Lung microvascular endothelial cell (primary cell): ENCODE results near the gene TRPC1. TPM values are rescaled to one million over a fixed set of nuclear protein-coding genes. Genes with fewer than 3 reads are reported as not detected.

Source experiments
- DNase-seq, 2 donors: peaks; one replicate each; pipeline versions ENCODE4 v3.0.0 to v3.0.0-alpha.2; 2010; ENCODE audit warnings: low read depth in 2 of 2
- total RNA-seq: library from RNA; depleted of rRNA; stranded (reverse); fragments of >200 nt; gene quantifications from 2 replicates; pipeline ENCODE4 v1.2.1, GENCODE V29; 2014

The TRPC1 gene
- total RNA-seq, 1 donor from 2014 or later: 3.8 TPM

DNA sequence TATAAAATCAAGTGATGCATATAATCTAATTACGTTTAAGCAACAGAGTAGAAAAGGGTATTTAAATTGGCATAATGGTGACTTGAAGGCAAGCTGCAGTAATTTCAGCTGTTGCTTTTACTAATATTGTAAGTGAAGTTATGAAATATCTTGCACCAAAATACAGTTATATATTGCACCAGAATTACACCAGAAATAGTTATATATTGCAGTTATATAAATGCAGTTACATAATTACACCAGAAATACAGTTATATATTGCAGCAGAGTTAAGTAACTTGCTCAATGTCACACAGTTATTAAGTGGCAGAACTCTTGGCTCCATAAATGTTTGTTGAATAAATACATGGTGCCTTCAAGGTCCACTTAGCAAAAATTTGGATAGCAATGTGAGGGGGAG lies 113.7 kb downstream of the TRPC1 start:
- no peak for DNase-seq

DNA sequence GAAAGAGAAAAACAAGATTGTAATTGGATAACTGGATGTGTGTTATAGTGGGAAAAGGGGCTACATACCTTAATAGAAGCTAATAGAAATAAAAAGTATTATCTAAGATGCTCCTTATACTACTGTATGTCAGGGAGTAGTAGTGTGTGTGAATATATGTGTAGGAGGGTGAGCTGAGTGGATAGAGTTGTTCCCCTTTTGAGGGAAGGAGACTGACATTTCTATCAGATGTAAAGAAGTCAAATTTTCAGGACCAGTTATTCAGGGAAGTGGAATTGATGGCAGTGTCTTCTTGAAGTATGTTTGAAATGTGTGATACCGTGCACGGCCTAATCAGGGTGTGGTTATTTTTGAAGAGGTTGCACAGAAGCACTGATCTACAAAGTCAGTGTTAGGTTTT lies 116.0 kb downstream of the TRPC1 start:
- no peak for DNase-seq

DNA sequence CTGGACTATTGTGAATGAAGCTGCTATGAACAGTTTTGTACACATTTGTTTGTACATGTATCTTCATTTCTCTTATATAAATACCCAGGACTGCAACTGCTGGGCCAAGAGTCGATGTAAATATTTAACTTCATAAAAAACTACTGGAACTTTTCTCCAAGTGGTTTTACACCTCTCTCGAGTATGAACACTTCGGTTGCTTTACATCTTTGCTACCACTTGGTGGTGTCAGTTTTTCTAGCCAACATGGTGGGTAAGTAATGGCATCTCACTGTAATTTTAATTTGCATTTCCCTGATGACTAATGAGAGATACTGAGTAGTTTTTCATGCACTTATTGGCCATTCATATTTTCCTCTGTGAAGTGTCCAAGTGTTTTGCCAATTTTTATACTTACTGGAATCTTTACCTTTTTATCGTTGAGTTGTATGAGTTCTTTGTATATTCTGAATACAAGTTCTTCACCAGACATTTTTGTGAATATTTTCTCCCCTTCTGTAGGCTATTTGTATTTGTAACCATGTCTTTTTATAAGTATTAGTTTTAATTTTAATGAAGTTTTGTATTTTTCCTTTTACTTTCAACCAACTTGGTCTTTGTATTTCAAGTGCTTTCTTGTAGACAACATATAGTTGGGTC lies 120.6 kb downstream of the TRPC1 start:
- DNase-seq: peak; percentile 23 to 57

DNA sequence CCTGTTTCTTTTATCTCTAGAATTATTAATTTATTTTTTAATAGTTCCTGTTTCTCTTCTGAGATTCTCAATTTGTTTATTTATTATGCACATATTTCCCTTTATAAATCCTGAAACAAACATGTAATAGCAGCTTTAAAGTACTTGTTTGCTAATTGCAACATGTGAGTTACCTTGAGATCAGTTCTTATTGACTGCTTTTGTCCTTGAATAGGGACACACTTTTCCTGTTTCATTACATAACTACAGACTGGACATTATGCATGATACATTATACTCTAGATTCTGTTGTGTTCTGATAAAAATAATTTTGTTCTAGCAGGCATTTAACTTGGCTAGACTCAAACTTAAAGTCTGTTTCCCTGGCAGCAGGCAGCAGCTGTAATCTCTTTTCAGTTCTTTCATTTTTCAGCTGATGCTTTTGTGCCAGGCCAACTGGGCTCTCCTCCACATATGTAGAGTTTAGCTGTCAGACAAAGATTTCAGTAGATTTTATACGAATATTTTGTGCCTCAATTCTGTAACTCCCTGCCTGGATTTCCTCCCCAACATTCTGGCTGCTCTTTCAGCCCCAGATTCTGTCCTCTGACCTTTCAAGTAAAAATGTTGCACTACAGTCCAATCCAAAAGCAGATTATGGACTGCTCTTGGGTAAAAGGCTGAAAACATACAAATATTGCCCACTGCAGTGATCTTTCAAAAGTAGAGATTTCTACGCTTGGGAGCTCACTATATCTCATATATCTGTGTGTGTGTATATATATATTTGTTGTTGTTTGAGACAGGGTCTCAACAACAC lies 123.1 kb downstream of the TRPC1 start:
- DNase-seq: no peak

DNA sequence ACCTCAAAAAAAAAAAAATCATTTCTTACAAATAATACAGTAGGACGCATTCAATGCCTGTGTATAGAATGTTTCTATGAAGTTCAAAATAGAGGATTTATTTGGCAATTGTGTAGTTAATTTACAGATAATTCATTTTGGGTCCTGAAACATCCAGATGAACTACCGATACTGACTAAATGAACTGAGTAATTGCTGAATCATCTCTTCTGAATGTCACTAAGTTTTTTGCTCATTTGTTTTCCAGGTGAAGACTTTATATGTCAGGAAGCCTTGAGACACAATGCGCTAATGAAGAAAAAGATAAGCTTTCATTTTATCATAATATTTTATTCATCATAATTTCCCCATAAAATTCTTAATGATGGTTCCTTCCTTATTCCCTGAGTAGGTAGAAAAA lies 125.3 kb downstream of the TRPC1 start:
- DNase-seq: no peak

DNA sequence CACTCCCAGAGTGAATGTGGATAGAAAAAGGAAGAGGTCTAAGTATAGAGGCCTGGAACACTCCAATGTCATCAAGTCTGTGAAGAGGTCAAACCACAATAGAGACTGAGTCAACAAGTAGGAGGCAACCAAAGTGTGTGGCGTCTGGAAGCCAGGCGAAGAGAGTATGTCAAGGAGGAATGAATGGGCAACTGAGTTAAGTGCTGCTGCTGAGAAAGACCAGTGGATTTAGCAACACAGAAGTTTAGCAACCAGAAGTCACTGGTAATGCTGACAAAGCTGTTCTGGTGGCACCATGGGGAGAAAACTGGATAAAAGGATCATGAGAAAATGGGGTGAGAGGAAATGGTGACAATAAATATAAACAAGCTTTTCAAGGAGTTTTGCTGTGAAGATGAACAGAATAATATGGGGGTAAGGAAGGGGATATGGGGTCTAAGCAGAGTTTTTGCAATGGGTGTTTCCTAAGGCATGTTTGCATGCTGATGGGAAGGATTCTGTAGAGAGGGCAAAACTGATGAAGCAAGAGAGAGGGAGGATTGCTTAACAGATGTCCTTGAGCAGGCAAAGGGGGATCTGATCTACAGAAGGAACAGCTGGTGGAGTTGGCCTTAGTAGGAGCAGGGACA lies 126.7 kb downstream of the TRPC1 start:
- DNase-seq: peak in 1 of 2 donors; percentile 74

DNA sequence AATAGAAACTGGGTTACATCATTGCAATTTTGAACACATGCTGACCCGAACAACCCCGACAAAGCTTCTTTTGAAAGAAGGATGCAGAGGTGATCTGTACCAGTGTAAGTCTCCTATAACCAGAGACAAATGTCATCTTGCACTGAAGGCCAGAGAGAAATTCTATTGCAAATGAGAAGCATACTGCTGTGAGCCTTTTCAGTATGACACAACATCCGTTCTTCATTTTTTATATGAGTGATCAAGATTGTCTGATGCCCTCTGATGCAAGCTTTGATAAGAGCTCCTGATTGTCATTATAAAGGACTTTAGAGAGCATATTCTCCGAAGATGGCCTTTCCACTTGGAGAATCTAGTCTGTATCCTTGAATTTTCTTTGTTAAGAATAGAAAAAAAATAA lies 128.2 kb downstream of the TRPC1 start:
- DNase-seq: no peak

DNA sequence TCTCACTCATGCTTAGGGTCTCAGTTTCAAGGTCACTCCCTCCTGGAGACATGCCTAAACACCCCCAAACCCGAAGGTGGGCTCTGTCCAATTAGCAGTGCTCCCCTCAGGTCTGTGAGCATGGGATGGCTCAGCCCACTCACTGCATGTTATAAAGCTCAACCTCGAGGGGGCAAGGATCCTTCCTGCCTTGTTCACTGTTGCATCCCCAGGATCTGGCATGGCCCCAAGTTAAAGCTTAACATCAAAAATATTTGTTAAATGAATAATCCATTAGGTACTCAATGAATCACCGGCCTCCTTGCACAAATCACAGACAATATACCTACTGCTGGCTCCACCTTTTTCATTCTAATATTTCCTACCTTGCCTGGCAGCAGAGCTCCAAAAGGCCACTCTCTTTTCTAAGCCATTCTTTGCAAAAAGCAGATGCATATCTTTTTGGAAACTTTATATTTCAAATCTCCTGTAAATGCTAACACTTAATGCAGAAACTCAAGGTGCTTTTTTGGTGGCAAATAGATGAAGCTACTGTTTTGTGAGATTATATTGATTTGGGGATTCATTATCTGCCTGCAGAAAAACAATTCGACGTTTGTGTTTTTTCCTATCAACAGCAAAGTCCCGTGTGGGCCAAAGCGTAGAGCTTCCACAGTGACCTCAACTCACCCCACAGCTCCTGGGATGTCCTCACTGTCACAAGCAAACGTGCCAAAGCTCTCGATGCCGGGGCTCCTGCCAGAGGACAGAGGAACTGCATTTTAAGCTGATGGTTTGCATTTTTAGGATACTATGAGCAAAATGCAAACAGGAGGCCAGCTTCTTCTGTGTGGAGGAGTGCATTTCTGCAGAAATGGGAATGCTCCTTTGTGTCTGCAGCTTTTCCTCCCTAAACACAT lies 129.7 kb downstream of the TRPC1 start:
- no peak for DNase-seq

DNA sequence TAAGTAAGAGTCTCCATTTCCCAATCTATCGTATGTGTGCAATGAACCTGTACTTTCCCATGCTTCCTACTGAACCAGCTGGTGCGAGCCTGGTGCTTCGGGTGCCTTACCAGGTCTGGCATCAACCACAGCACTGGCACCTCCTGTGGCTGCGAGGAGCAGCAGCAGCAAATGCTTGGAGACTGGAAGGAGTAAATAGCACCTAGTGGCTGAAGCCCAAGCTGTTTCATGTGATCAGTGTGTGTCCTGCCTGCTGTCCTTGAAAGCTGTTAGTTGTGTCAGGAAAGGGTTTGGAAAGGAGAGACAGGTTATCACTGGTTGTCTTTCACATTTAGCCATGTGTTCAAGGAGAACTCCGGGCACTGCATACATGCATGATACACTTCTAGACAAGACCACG lies 133.2 kb downstream of the TRPC1 start:
- DNase-seq: no peak

Other genes starting within 250 kb of the TRPC1 start
- gene ATR, start 145.3 kb upstream of the TRPC1 start, total RNA-seq: 13.9 and 17.3 TPM in 2 replicates
- 0.44 and 0.60 TPM in 2 replicates for gene PLS1, start 127.6 kb upstream of the TRPC1 start, total RNA-seq
- not detected in 2 replicates for gene PCOLCE2, start 165.0 kb downstream of the TRPC1 start, total RNA-seq
- not detected in 2 replicates for gene PAQR9, start 239.6 kb downstream of the TRPC1 start, total RNA-seq